ENCODE measurements around the gene NADSYN1. TPM values are rescaled to one million over a fixed set of nuclear protein-coding genes. Genes with fewer than 3 reads are reported as not detected.
A peak's percentile ranks its signal among the peaks of the same experiment; 100 is the strongest.

The NADSYN1 gene
- total RNA-seq, 1 experiment from 2014 or later, result 45.1 TPM

- peak overlapping the region; percentile 90 for H3K4me3 Mint-ChIP-seq
- peaks cover 48% of the 10 kb centered on the region for H3K36me3 Mint-ChIP-seq
- TF ChIP-seq AR (CRISPR knock-in tag; IDR thresholded peaks at IDR 0.05) (no peak), SOX15 (CRISPR knock-in tag; IDR thresholded peaks at IDR 0.05) (no peak)
- peaks cover 7% of the 10 kb centered on the region for H3K9me3 Mint-ChIP-seq
- peak overlapping the region; percentile 91 for H3K27ac Mint-ChIP-seq
- ChIA-PET CTCF (interaction anchor here (0.8 to 3.5 kb wide), 7 partner anchors 21 to 877 kb away, joined by 3 to 25 read pairs (median 4); partner anchors contain the start of gene SHANK2), POLR2A (interaction anchor here (1.4 kb wide), 1 partner anchor 13 kb away, joined by 3 read pairs; no protein-coding TSS in a partner anchor)
- ATAC-seq (no peak), DNase-seq (ENCODE audit: low spot score) (no peak)
- no peaks in the 10 kb centered on the region for H3K27me3 Mint-ChIP-seq (ENCODE audit: low read depth)
- H3K4me1 Mint-ChIP-seq, result peaks cover 44% of the 10 kb centered on the region
Observed at GRCh38 chr11:71446942-71447688, 5.9 kb upstream of the NADSYN1 start.

- Mint-ChIP-seq H3K27me3 (ENCODE audit: low read depth) (no peaks in the 10 kb centered on the region), H3K36me3 (peaks cover 42% of the 10 kb centered on the region), H3K9me3 (peaks cover 7% of the 10 kb centered on the region), H3K4me3 (peak overlapping the region; percentile 90), H3K27ac (peak overlapping the region; percentile 91), H3K4me1 (peaks cover 47% of the 10 kb centered on the region)
- TF ChIP-seq ZNF281 (CRISPR knock-in tag; IDR thresholded peaks at IDR 0.05) (peak; percentile 62; the same call in 1 of the 2 replicates), CREM (CRISPR knock-in tag; IDR thresholded peaks at IDR 0.05) (no peak)
- DNase-seq (ENCODE audit: low spot score) (peak; percentile 73), ATAC-seq (peak; percentile 25)
- ChIA-PET POLR2A (interaction anchor here (1.4 kb wide), 1 partner anchor 14 kb away, joined by 3 read pairs; no protein-coding TSS in a partner anchor), CTCF (interaction anchor here (0.6 to 3.5 kb wide), 12 partner anchors 10 to 878 kb away, joined by 3 to 25 read pairs (median 4); partner anchors contain the start of gene SHANK2)
Observed at GRCh38 chr11:71447791-71448256, 5.2 kb upstream of the NADSYN1 start.

GRCh38 chr11:71448257-71449171, 4.5 kb upstream of the NADSYN1 start, which contains the start of gene DHCR7:
TSS of gene DHCR7 (minus strand) at chr11:71448393. CDS start at chr11:71444952, 3,441 bp downstream.
- Mint-ChIP-seq H3K27ac (peak within 1 kb of the TSS; percentile 91), H3K4me1 (peaks cover 48% of the 10 kb centered on the region), H3K27me3 (ENCODE audit: low read depth) (no peaks in the 10 kb centered on the region), H3K36me3 (peaks cover 35% of the 10 kb centered on the region), H3K9me3 (peaks cover 7% of the 10 kb centered on the region), H3K4me3 (peak within 1 kb of the TSS; percentile 90)
- ChIA-PET CTCF (interaction anchor here (0.6 to 3.5 kb wide), 11 partner anchors 11 to 878 kb away, joined by 3 to 25 read pairs (median 3); no protein-coding TSS in a partner anchor), POLR2A (interaction anchor here (1.4 kb wide), 1 partner anchor 15 kb away, joined by 3 read pairs; no protein-coding TSS in a partner anchor)
- DNase-seq (ENCODE audit: low spot score) (peak; percentile 98), ATAC-seq (peak; percentile 78)
- peak; percentile 84 for TF ChIP-seq MYBL2 (CRISPR knock-in tag; IDR thresholded peaks at IDR 0.05)
- no peak for TF ChIP-seq PRRX2 (CRISPR knock-in tag; IDR thresholded peaks at IDR 0.05)
- TF ChIP-seq OVOL2 (CRISPR knock-in tag; IDR thresholded peaks at IDR 0.05; ENCODE audit: borderline replicate concordance), result no peak
- no peak for TF ChIP-seq JAZF1 (CRISPR knock-in tag; IDR thresholded peaks at IDR 0.05)
- TF ChIP-seq MAX (CRISPR knock-in tag; IDR thresholded peaks at IDR 0.05), result peak; percentile 88; the same call in 1 of the 2 replicates
- no peak; the same call in 1 of the 2 replicates for TF ChIP-seq ZNF232 (CRISPR knock-in tag; IDR thresholded peaks at IDR 0.05)
- TF ChIP-seq ARID4B (CRISPR knock-in tag; IDR thresholded peaks at IDR 0.05; ENCODE audit: borderline replicate concordance), result no peak; the same call in 1 of the 2 replicates
- no peak; the same call in 1 of the 2 replicates for TF ChIP-seq ZNF281 (CRISPR knock-in tag; IDR thresholded peaks at IDR 0.05)
- TF ChIP-seq ZMAT4 (CRISPR knock-in tag; IDR thresholded peaks at IDR 0.05), result no peak
- TF ChIP-seq SOX15 (CRISPR knock-in tag; IDR thresholded peaks at IDR 0.05), result no peak

Measured in WTC11 (cell line).